Colonic mucosa (tissue), 4 donors: ENCODE results near the gene IL34. TPM values are rescaled to one million over a fixed set of nuclear protein-coding genes. Genes with fewer than 3 reads are reported as not detected.

Experiments used
- DNase-seq: peaks from one replicate; pipeline ENCODE4 v3.0.0-alpha.2; 2020
- H3K27ac ChIP-seq: fragments of 200-600 bp; one replicate; pipeline ENCODE4 v1.8.0; 2021
- H3K27me3 ChIP-seq: fragments of 200-600 bp; one replicate; pipeline ENCODE4 v1.8.0; 2021
- H3K36me3 ChIP-seq: fragments of 200-600 bp; one replicate; pipeline ENCODE4 v1.8.0; 2021
- H3K4me1 ChIP-seq: fragments of 200-600 bp; one replicate; pipeline ENCODE4 v1.8.0; 2021; ENCODE audit warnings: mild to moderate bottlenecking
- H3K4me3 ChIP-seq: fragments of 200-600 bp; one replicate; pipeline ENCODE4 v1.8.0; 2021
- H3K9ac ChIP-seq, 2 donors: one replicate each; pipeline ENCODE4 v1.7.0; 2013; ENCODE audit warnings: control low read depth in 2 of 2, low read depth in 2 of 2, low read length in 2 of 2
- H3K9me3 ChIP-seq: fragments of 200-600 bp; one replicate; pipeline ENCODE4 v1.8.0; 2021
- intact Hi-C: fragments of 100-400 bp; cut with DNase I; formaldehyde crosslinking; loops from one replicate; pipeline ENCODE4 v1.14.1; 2022
- total RNA-seq, 2 donors: library from RNA; stranded (reverse); fragmentation: NEBNext Ultra II Directional in 1 of 2; extraction: Animal tissue kit (Norgen Biotek cat#: 25700) in 1 of 2; gene quantifications; one replicate each; pipeline ENCODE4 v1.2.1, GENCODE V29; 2021
- TF ChIP-seq, protein P1 (sequence below): fragments of 200-600 bp; IDR thresholded peaks from one replicate; pipeline ENCODE4 v1.8.0; 2022; ENCODE audit warnings: antibody characterized with exemption, mild to moderate bottlenecking
- donor health status: healthy.
- donor health status: DM: no; HTN: no; CAD: no.
- donor health status: DM: no; HTN: no; CAD: no.

The IL34 gene
- total RNA-seq, 2 donors from 2014 or later = 1.1 to 2.8 TPM

DNA sequence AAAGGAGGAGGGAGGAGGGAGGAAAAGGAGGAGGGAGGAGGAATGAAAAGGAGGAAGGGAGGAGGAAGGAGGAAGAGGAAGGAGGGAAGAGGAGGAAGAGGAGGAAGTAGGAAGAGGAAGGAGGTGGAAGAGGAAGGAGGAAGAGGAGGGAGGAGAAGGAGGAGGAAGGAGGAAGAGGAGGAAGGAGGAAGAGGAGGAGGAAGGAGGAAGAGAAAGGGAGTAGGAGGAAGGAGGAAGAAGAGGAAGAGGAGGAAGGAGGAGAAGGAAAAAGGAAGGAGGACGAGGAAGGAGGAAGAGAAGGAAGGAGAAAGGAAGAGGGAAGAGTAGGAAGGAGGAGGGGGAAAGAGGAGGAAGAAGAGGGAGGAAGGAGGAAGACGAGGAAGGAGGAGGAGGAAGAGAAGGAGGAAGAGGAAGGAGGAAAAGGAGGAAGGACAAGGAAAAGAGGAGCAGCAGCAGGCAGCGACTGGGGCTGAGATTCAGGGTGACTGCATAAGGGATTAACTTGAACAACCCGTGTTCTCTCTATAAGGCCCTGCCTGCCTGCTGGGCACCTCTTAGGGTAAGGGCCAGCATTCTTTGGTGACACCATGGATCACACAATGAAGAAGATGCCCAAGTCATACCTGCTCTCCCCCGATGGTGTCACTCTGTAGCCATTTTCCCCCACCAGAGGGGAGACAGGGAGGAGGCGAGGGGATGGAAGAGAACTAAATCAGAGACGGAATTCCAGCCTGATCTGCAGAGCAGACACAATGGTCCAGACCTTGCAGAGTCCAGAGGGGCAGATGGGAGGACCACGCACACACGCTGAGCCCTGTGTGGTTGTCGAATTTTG, 1.4 kb upstream of the IL34 start:
- no peak overlapping the region for H3K27ac ChIP-seq
- no peaks in the 10 kb centered on the region for H3K36me3 ChIP-seq
- H3K9me3 ChIP-seq = no peaks in the 10 kb centered on the region
- H3K4me1 ChIP-seq = no peaks in the 10 kb centered on the region
- no peak for DNase-seq
- H3K4me3 ChIP-seq = no peak overlapping the region
- no peak overlapping the region for H3K9ac ChIP-seq
- TF ChIP-seq, protein P1, sequence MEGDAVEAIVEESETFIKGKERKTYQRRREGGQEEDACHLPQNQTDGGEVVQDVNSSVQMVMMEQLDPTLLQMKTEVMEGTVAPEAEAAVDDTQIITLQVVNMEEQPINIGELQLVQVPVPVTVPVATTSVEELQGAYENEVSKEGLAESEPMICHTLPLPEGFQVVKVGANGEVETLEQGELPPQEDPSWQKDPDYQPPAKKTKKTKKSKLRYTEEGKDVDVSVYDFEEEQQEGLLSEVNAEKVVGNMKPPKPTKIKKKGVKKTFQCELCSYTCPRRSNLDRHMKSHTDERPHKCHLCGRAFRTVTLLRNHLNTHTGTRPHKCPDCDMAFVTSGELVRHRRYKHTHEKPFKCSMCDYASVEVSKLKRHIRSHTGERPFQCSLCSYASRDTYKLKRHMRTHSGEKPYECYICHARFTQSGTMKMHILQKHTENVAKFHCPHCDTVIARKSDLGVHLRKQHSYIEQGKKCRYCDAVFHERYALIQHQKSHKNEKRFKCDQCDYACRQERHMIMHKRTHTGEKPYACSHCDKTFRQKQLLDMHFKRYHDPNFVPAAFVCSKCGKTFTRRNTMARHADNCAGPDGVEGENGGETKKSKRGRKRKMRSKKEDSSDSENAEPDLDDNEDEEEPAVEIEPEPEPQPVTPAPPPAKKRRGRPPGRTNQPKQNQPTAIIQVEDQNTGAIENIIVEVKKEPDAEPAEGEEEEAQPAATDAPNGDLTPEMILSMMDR = no peak
- intact Hi-C loops = no loop called here
- H3K27me3 ChIP-seq = no peaks in the 10 kb centered on the region

DNA sequence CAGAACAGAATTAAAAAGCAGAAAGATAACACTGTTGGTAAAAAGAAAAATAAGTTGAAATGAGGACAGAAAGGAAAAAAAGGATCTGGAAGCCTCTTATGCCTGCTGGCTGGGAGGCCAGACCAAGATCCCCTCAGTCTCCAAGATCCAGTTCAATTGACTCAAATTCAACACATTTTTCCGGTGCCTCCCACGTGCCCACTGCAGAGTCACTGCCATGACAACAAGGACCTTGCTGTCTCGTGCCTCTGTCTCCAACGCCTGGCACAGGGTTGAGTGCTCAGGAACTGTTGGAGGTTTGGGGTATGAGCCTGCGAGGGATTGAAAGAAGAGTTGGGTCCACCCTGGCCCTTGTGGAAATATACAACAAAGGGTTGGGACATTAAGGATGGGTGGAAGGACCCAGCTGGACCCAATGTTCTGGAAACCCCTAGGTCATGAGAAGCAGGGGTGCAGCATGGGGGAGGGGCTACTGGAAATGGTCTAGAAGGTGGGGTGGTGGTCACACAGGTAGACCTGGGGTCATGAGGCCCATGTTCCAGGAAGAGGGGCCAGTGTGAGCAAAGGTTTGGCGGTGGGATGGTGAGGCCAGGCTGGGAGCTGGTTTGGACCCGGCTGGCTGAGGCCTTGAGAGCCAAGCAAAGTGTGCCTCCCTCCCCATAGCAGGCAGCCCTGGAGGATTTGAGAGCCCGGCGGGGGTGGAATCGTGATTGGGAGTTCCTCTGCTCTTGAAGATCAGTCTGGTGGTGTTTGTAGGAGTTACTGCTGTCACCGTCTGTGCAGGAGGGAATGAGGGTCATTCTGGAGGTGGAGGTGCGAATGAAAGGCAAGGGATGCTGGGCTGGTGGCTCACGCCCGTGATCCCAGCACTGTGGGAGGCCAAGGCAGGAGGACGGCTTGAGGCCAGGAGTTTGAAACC, 1.3 kb downstream of the IL34 start:
- TF ChIP-seq, protein P1 = no peak
- Histone ChIP-seq H3K9ac (no peak overlapping the region), H3K4me3 (no peak overlapping the region), H3K36me3 (no peaks in the 10 kb centered on the region), H3K27me3 (no peaks in the 10 kb centered on the region), H3K9me3 (no peaks in the 10 kb centered on the region), H3K4me1 (no peaks in the 10 kb centered on the region), H3K27ac (no peak overlapping the region)
- intact Hi-C loops = no loop called here
- DNase-seq = no peak

GRCh38 chr16:70648606-70649005, 2.2 kb downstream of the IL34 start:
- H3K36me3 ChIP-seq = no peaks in the 10 kb centered on the region
- TF ChIP-seq, protein P1 = no peak
- H3K4me3 ChIP-seq = no peak overlapping the region
- H3K4me1 ChIP-seq = no peaks in the 10 kb centered on the region
- intact Hi-C loops = no loop called here
- no peaks in the 10 kb centered on the region for H3K27me3 ChIP-seq
- DNase-seq = no peak
- H3K9me3 ChIP-seq = no peaks in the 10 kb centered on the region
- no peak overlapping the region for H3K27ac ChIP-seq
- no peak overlapping the region for H3K9ac ChIP-seq

DNA sequence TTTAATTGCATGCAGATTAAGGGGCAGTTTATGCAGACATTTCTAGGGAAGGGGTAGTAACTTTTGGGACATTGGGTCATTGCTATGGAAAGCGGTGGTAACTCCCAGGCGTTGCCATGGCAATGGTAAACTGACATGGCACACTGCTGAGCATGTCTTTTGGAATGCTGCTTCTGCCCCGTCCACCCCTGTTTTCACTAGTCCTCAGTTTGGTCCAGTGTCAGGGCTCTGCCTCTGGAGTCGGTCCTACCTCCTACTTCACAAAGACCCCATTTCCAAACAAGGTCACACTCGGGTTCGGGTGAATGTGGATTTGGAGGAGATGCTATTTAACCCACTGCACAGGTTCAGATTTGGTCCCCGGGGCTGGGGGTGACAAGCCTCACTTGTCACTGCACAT, 2.9 kb downstream of the IL34 start:
- Histone ChIP-seq H3K27me3 (no peaks in the 10 kb centered on the region), H3K9ac (no peak overlapping the region), H3K9me3 (no peaks in the 10 kb centered on the region), H3K27ac (no peak overlapping the region), H3K36me3 (no peaks in the 10 kb centered on the region), H3K4me3 (no peak overlapping the region), H3K4me1 (peaks cover 3% of the 10 kb centered on the region)
- TF ChIP-seq, protein P1 = no peak
- no peak for DNase-seq
- intact Hi-C loops = no loop called here

DNA sequence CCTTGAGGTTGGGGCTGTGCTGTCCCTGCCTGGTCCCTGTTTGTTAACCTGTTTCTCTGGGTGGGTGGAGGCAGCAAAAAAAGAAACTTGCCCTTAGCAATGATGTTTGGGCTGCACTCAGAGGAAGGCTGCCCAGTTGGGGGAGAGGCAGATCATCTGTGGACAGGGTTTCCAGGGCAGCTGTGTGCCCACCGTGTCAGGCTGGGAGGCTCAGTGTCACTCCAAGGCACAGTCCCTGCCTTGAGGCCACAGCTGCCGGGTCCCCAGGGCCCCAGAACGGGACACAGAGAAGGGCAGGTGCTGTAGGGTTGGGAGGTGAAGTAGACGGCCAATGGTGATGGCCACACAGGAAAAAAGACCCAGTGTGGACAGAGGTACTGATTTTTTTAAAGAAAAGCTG, 3.9 kb downstream of the IL34 start:
- H3K27me3 ChIP-seq = no peaks in the 10 kb centered on the region
- H3K4me1 ChIP-seq = peaks cover 3% of the 10 kb centered on the region
- no peaks in the 10 kb centered on the region for H3K9me3 ChIP-seq
- TF ChIP-seq, protein P1 = no peak
- no peak overlapping the region for H3K27ac ChIP-seq
- intact Hi-C loops = loop anchor here (5.0 kb wide), 2 partner anchors 73 to 118 kb away; no protein-coding TSS in a partner anchor
- DNase-seq = no peak
- H3K36me3 ChIP-seq = no peaks in the 10 kb centered on the region
- no peak overlapping the region for H3K9ac ChIP-seq
- H3K4me3 ChIP-seq = no peak overlapping the region
